C4-2B (cell line): Measurements from ENCODE around the gene C3.
A peak's percentile ranks its signal among the peaks of the same experiment; 100 is the strongest.

Source experiments
- H3K27ac ChIP-seq: fragments of 450-650 bp; 2 replicates; pipeline ENCODE4 v1.5.1; 2017
- CTCF ChIP-seq: fragments of 450-650 bp; conservative IDR thresholded peaks from 2 replicates; pipeline ENCODE4 v1.5.1; 2017; ENCODE audit warnings: mild to moderate bottlenecking
- ZFX ChIP-seq: fragments of 450-650 bp; IDR thresholded peaks from 2 replicates; pipeline ENCODE4 v1.6.1; 2017

C3 gene

GRCh38 chr19:6720369-6721137 is at the start of gene C3:
Gene C3, minus strand, starts transcription at chr19:6720650. Its CDS starts 61 bp downstream, at chr19:6720589.
- H3K27ac ChIP-seq: no peak within 1 kb of the TSS
- TF ChIP-seq ZFX (no peak), CTCF (no peak)

- TF ChIP-seq CTCF: no peak; the same call in 1 of the 2 replicates
- no peak for TF ChIP-seq ZFX
- H3K27ac ChIP-seq: no peak overlapping the region
These were observed 48.7 kb upstream of the C3 start for GRCh38 chr19:6769006-6769619.

GRCh38 chr19:6768236-6768785 is 47.9 kb upstream of the C3 start:
- no peak overlapping the region for H3K27ac ChIP-seq

GRCh38 chr19:6767357-6768235 is 47.1 kb upstream of the C3 start, which contains the start of gene SH2D3A:
Gene SH2D3A, minus strand, starts transcription at chr19:6767435. Its CDS starts 3,687 bp downstream, at chr19:6763748.
- H3K27ac ChIP-seq: peak within 1 kb of the TSS; percentile 20; the same call in 1 of the 2 replicates
- TF ChIP-seq CTCF (no peak), ZFX (no peak)

More at GRCh38 chr19:6768236-6768785, 47.9 kb upstream of the C3 start:
- TF ChIP-seq ZFX (no peak), CTCF (no peak)

- TF ChIP-seq CTCF (no peak), ZFX (no peak)
- H3K27ac ChIP-seq: no peak overlapping the region
These were observed 46.6 kb upstream of the C3 start for GRCh38 chr19:6767081-6767356.

- peak overlapping the region; percentile 20 for H3K27ac ChIP-seq
- TF ChIP-seq CTCF (no peak), ZFX (no peak)
These were observed 46.1 kb upstream of the C3 start for GRCh38 chr19:6766357-6767080.
